Left hindlimb (tissue), 1 donor: ENCODE results near the gene C14orf132.
"Not testable (repeated sequence)": the region's sequence is repeated elsewhere in the genome, so short reads cannot be mapped to it uniquely, and the experiment has no call there.

Experiments
- DNase-seq: peaks from one replicate; pipeline ENCODE4 v3.0.0-alpha.2; 2018

Gene C14orf132

GRCh38 chr14:96038920-96039632, at the start of gene C14orf132:
Gene C14orf132 (plus strand): TSS chr14:96039362. CDS start chr14:96039501, 139 bp downstream.
- DNase-seq: peak; percentile 86

- no peak for DNase-seq
These were observed 45.2 kb upstream of the C14orf132 start for GRCh38 chr14:95993768-95994592.

- no peak for DNase-seq
These were observed 44.6 kb upstream of the C14orf132 start for GRCh38 chr14:95994593-95994928.

GRCh38 chr14:95998656-95999055, 40.5 kb upstream of the C14orf132 start:
- DNase-seq: no peak

- DNase-seq: peak; percentile 65
These were observed 37.2 kb upstream of the C14orf132 start for GRCh38 chr14:96001866-96002497.

GRCh38 chr14:96002498-96002884, 36.7 kb upstream of the C14orf132 start:
- no peak for DNase-seq

- no peak for DNase-seq
These were observed 28.0 kb upstream of the C14orf132 start for GRCh38 chr14:96011131-96011530.

GRCh38 chr14:96011607-96012006, 27.6 kb upstream of the C14orf132 start:
- no peak for DNase-seq

GRCh38 chr14:96012757-96013156, 26.4 kb upstream of the C14orf132 start:
- DNase-seq: not testable (repeated sequence)

- DNase-seq: no peak
These were observed 25.0 kb upstream of the C14orf132 start for GRCh38 chr14:96014176-96014575.

- DNase-seq: no peak
These were observed 22.5 kb upstream of the C14orf132 start for GRCh38 chr14:96016501-96017160.

GRCh38 chr14:96017882-96018281, 21.3 kb upstream of the C14orf132 start:
- DNase-seq: no peak

- no peak for DNase-seq
These were observed 11.5 kb upstream of the C14orf132 start for GRCh38 chr14:96027431-96028355.

GRCh38 chr14:96029089-96029645, 10.0 kb upstream of the C14orf132 start:
- DNase-seq: no peak

- no peak for DNase-seq
These were observed 8.9 kb upstream of the C14orf132 start for GRCh38 chr14:96030108-96030760.

GRCh38 chr14:96031691-96032090, 7.5 kb upstream of the C14orf132 start:
- no peak for DNase-seq

GRCh38 chr14:96035456-96035855, 3.7 kb upstream of the C14orf132 start:
- DNase-seq: no peak

- peak; percentile 77 for DNase-seq
These were observed 1.1 kb upstream of the C14orf132 start for GRCh38 chr14:96037891-96038557.

GRCh38 chr14:96038558-96038919, 623 bp upstream of the C14orf132 start:
- no peak for DNase-seq

- DNase-seq: peak; percentile 54
These were observed 610 bp downstream of the C14orf132 start for GRCh38 chr14:96039633-96040311.
